ENCODE data around the gene TAF8. TPM values are rescaled to one million over a fixed set of nuclear protein-coding genes. Genes with fewer than 3 reads are reported as not detected.

TAF8 gene
- total RNA-seq, 4 donors from 2014 or later: 19.2 to 28.5 (median 26.4) TPM

DNA sequence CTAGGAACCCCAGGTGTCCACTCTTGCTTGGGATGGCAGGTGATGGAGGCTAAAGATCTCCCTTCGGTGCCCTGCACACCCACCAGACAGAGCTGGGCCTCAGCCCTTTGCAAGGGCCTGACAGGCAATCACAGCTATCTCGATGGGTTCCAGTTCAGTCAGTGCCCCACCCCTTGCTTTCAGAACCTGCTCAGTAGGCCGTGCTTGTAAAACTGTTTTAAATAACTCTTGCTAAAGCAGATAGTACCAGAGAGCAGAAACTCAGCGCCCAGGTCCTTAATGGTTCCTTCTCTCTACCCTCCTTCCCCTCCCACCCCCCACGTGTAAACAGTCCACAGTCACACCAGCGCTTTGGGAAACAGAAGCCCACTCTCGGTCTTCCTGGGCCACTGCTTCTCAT, 52.9 kb downstream of the TAF8 start:
- TF ChIP-seq POLR2A (IDR thresholded peaks at IDR 0.05): no peak
- TF ChIP-seq CTCF (IDR thresholded peaks at IDR 0.05): no peak
- TF ChIP-seq POLR2AphosphoS5 (IDR thresholded peaks at IDR 0.05): no peak
- TF ChIP-seq EP300 (IDR thresholded peaks at IDR 0.05): no peak
- no peak for DNase-seq (ENCODE audit: low spot score in 2 of 2)
- H3K27ac ChIP-seq: peak overlapping the region; percentile 52
- peaks cover 75% of the 10 kb centered on the region for H3K4me1 ChIP-seq
- no peaks in the 10 kb centered on the region for H3K9me3 ChIP-seq
- peaks cover 15% of the 10 kb centered on the region for H3K36me3 ChIP-seq
- H3K4me3 ChIP-seq: no peak overlapping the region
- 84% methylated on average over 7 of the region's 7 CpGs for WGBS
- H3K27me3 ChIP-seq: no peaks in the 10 kb centered on the region

DNA sequence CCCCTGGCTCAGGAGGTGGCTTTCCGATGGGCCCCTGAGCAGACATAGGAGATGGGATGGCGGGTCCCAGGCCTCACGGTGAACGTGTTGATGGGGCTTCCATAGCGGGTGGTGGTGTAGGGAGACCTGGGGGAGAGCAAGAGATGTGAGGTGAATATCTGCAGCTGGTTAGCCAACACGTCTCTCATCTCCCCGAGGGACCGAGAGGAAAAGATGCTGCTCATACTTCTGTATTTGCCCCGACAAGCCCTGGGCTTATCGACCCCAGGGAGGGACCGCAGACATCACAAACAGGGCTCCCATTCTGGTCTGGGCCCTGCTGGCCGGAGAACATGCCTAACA, 53.4 kb downstream of the TAF8 start:
- 77% methylated on average over 12 of the region's 12 CpGs for WGBS

DNA sequence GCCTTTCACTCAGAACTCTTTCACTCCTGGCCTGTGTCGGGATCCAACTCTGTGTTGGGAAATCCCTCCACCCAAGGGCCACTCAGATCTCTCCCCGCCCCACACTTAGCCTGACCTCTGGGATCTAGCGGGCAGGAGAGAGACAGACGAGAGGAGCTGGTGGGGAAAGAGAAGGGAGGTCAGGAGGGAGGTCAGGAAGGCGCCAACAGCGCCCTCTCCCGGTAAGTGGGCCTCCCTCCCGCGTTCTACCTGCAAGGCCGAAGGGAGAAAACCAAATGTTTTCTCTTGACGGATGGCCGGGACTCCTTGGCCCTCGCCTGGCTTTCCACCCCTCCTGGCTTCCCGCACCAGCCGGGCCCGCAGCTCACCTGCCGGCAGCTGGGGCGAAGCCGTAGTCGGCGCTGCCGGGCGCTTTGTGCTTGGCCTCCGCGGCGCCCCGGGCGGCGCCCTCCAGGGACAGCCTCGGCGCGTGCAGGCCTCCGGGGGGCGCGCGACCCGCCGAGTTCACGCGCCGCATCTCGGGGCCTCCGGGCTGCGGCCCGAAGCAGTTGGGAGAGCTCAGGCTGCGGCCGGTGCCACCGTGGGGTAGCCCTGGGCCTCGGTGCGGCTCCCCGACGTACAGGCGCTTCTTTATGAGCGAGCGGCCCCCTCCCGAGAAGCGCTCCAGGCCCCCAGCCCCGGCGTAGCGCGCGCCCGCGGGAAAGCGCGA, 53.9 kb downstream of the TAF8 start:
- peak overlapping the region; percentile 63 for H3K27ac ChIP-seq
- H3K36me3 ChIP-seq: peaks cover 25% of the 10 kb centered on the region
- TF ChIP-seq POLR2AphosphoS5 (IDR thresholded peaks at IDR 0.05) (no peak), CTCF (IDR thresholded peaks at IDR 0.05) (peak; percentile 4 to 75)
- no peak for DNase-seq (ENCODE audit: low spot score in 2 of 2)
- peaks cover 65% of the 10 kb centered on the region for H3K4me1 ChIP-seq
- peak overlapping the region; percentile 45 for H3K4me3 ChIP-seq
- no peaks in the 10 kb centered on the region for H3K27me3 ChIP-seq
- WGBS: 43% methylated on average over 28 of the region's 66 CpGs
- no peaks in the 10 kb centered on the region for H3K9me3 ChIP-seq

More for the DNA sequence above, 53.4 kb downstream of the TAF8 start:
- Histone ChIP-seq H3K9me3 (no peaks in the 10 kb centered on the region), H3K4me1 (peaks cover 70% of the 10 kb centered on the region), H3K36me3 (peaks cover 21% of the 10 kb centered on the region), H3K27ac (peak overlapping the region; percentile 52), H3K4me3 (peak overlapping the region; percentile 45), H3K27me3 (no peaks in the 10 kb centered on the region)
- TF ChIP-seq POLR2AphosphoS5 (IDR thresholded peaks at IDR 0.05) (no peak), CTCF (IDR thresholded peaks at IDR 0.05) (no peak), POLR2A (IDR thresholded peaks at IDR 0.05) (no peak), EP300 (IDR thresholded peaks at IDR 0.05) (no peak)
- no peak for DNase-seq (ENCODE audit: low spot score in 2 of 2)

GRCh38 chr6:42104804-42105125, 54.4 kb downstream of the TAF8 start:
- TF ChIP-seq POLR2AphosphoS5 (IDR thresholded peaks at IDR 0.05) (no peak), CTCF (IDR thresholded peaks at IDR 0.05) (no peak), EP300 (IDR thresholded peaks at IDR 0.05) (no peak), POLR2A (IDR thresholded peaks at IDR 0.05) (no peak)
- no peaks in the 10 kb centered on the region for H3K27me3 ChIP-seq
- H3K9me3 ChIP-seq: no peaks in the 10 kb centered on the region
- 78% methylated on average over 10 of the region's 16 CpGs for WGBS
- H3K4me3 ChIP-seq: peak overlapping the region; percentile 45
- H3K4me1 ChIP-seq: peaks cover 60% of the 10 kb centered on the region
- peaks cover 29% of the 10 kb centered on the region for H3K36me3 ChIP-seq
- no peak for DNase-seq (ENCODE audit: low spot score in 2 of 2)
- H3K27ac ChIP-seq: peak overlapping the region; percentile 63

- H3K9me3 ChIP-seq: no peaks in the 10 kb centered on the region
- no peak for DNase-seq (ENCODE audit: low spot score in 2 of 2)
- H3K36me3 ChIP-seq: peaks cover 32% of the 10 kb centered on the region
- H3K27ac ChIP-seq: no peak overlapping the region
- H3K4me3 ChIP-seq: no peak overlapping the region
- WGBS: 72% methylated on average over 5 of the region's 17 CpGs
- H3K27me3 ChIP-seq: no peaks in the 10 kb centered on the region
- TF ChIP-seq POLR2AphosphoS5 (IDR thresholded peaks at IDR 0.05) (no peak), CTCF (IDR thresholded peaks at IDR 0.05) (no peak), EP300 (IDR thresholded peaks at IDR 0.05) (no peak), POLR2A (IDR thresholded peaks at IDR 0.05) (no peak)
- H3K4me1 ChIP-seq: peaks cover 55% of the 10 kb centered on the region
These were observed 54.9 kb downstream of the TAF8 start for GRCh38 chr6:42105156-42105648.

All from suprapubic skin (tissue), 4 donors.